Measurements from ENCODE around the gene PANX1. TPM values are rescaled to one million over a fixed set of nuclear protein-coding genes. Genes with fewer than 3 reads are reported as not detected.

The PANX1 gene
- total and polyA plus RNA-seq, 2 experiments from 2014 or later = 9.5 to 40.8 TPM

DNA sequence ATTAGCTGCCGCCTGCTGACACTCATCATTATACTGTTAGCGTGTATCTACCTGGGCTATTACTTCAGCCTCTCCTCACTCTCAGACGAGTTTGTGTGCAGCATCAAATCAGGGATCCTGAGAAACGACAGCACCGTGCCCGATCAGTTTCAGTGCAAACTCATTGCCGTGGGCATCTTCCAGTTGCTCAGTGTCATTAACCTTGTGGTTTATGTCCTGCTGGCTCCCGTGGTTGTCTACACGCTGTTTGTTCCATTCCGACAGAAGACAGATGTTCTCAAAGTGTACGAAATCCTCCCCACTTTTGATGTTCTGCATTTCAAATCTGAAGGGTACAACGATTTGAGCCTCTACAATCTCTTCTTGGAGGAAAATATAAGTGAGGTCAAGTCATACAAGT lies 51.1 kb downstream of the PANX1 start (continued):
- TF ChIP-seq, protein P1, sequence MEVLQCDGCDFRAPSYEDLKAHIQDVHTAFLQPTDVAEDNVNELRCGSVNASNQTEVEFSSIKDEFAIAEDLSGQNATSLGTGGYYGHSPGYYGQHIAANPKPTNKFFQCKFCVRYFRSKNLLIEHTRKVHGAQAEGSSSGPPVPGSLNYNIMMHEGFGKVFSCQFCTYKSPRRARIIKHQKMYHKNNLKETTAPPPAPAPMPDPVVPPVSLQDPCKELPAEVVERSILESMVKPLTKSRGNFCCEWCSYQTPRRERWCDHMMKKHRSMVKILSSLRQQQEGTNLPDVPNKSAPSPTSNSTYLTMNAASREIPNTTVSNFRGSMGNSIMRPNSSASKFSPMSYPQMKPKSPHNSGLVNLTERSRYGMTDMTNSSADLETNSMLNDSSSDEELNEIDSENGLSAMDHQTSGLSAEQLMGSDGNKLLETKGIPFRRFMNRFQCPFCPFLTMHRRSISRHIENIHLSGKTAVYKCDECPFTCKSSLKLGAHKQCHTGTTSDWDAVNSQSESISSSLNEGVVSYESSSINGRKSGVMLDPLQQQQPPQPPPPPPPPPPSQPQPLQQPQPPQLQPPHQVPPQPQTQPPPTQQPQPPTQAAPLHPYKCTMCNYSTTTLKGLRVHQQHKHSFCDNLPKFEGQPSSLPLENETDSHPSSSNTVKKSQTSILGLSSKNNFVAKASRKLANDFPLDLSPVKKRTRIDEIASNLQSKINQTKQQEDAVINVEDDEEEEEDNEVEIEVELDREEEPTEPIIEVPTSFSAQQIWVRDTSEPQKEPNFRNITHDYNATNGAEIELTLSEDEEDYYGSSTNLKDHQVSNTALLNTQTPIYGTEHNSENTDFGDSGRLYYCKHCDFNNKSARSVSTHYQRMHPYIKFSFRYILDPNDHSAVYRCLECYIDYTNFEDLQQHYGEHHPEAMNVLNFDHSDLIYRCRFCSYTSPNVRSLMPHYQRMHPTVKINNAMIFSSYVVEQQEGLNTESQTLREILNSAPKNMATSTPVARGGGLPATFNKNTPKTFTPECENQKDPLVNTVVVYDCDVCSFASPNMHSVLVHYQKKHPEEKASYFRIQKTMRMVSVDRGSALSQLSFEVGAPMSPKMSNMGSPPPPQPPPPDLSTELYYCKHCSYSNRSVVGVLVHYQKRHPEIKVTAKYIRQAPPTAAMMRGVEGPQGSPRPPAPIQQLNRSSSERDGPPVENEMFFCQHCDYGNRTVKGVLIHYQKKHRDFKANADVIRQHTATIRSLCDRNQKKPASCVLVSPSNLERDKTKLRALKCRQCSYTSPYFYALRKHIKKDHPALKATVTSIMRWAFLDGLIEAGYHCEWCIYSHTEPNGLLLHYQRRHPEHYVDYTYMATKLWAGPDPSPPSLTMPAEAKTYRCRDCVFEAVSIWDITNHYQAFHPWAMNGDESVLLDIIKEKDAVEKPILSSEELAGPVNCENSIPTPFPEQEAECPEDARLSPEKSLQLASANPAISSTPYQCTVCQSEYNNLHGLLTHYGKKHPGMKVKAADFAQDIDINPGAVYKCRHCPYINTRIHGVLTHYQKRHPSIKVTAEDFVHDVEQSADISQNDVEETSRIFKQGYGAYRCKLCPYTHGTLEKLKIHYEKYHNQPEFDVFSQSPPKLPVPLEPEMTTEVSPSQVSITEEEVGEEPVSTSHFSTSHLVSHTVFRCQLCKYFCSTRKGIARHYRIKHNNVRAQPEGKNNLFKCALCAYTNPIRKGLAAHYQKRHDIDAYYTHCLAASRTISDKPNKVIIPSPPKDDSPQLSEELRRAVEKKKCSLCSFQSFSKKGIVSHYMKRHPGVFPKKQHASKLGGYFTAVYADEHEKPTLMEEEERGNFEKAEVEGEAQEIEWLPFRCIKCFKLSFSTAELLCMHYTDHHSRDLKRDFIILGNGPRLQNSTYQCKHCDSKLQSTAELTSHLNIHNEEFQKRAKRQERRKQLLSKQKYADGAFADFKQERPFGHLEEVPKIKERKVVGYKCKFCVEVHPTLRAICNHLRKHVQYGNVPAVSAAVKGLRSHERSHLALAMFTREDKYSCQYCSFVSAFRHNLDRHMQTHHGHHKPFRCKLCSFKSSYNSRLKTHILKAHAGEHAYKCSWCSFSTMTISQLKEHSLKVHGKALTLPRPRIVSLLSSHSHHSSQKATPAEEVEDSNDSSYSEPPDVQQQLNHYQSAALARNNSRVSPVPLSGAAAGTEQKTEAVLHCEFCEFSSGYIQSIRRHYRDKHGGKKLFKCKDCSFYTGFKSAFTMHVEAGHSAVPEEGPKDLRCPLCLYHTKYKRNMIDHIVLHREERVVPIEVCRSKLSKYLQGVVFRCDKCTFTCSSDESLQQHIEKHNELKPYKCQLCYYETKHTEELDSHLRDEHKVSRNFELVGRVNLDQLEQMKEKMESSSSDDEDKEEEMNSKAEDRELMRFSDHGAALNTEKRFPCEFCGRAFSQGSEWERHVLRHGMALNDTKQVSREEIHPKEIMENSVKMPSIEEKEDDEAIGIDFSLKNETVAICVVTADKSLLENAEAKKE (CRISPR knock-in tag; IDR thresholded peaks at IDR 0.05) = no peak
- TF ChIP-seq ZNF114 (CRISPR knock-in tag; IDR thresholded peaks at IDR 0.05) (no peak), ZNF331 (CRISPR knock-in tag; IDR thresholded peaks at IDR 0.05; ENCODE audit: low read depth) (no peak)
- TF ChIP-seq, protein P2, sequence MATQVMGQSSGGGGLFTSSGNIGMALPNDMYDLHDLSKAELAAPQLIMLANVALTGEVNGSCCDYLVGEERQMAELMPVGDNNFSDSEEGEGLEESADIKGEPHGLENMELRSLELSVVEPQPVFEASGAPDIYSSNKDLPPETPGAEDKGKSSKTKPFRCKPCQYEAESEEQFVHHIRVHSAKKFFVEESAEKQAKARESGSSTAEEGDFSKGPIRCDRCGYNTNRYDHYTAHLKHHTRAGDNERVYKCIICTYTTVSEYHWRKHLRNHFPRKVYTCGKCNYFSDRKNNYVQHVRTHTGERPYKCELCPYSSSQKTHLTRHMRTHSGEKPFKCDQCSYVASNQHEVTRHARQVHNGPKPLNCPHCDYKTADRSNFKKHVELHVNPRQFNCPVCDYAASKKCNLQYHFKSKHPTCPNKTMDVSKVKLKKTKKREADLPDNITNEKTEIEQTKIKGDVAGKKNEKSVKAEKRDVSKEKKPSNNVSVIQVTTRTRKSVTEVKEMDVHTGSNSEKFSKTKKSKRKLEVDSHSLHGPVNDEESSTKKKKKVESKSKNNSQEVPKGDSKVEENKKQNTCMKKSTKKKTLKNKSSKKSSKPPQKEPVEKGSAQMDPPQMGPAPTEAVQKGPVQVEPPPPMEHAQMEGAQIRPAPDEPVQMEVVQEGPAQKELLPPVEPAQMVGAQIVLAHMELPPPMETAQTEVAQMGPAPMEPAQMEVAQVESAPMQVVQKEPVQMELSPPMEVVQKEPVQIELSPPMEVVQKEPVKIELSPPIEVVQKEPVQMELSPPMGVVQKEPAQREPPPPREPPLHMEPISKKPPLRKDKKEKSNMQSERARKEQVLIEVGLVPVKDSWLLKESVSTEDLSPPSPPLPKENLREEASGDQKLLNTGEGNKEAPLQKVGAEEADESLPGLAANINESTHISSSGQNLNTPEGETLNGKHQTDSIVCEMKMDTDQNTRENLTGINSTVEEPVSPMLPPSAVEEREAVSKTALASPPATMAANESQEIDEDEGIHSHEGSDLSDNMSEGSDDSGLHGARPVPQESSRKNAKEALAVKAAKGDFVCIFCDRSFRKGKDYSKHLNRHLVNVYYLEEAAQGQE (IDR thresholded peaks at IDR 0.05; ENCODE audit: unreplicated experiment) = no peak

DNA sequence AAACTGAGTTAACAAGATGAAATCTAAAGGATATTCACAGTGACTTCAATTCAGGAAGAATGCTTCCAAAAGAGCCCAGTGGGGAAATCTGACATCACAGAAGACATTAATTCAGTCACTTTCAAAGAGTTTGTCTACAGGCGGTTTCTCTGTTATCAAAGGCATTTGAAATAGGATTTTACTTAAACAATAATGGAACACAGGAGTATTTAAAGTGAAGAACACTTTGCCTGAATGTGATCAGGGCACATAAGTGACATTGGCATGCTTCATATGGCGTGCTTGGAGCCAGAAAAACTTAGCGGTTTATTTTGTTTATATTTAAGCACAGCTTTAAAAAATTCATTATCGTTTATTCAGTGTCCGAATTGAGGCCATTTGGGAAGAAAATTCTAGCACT lies 52.9 kb downstream of the PANX1 start:
- Mint-ChIP-seq H3K27me3 (ENCODE audit: insufficient read depth, low read depth, poor library complexity) (peaks cover 4% of the 10 kb centered on the region), H3K27ac (no peak overlapping the region), H3K9me3 (no peaks in the 10 kb centered on the region), H3K4me1 (peaks cover 11% of the 10 kb centered on the region), H3K36me3 (ENCODE audit: low read depth) (peaks cover 53% of the 10 kb centered on the region), H3K4me3 (no peak overlapping the region)
- Histone ChIP-seq H3K4me2 (no peak overlapping the region), H3K4me3 (no peak overlapping the region), H2AFZ (no peak overlapping the region), H3K9me2 (ENCODE audit: insufficient read depth) (no peaks in the 10 kb centered on the region), H3K79me2 (replicated peaks; ENCODE audit: insufficient read depth) (peaks cover 36% of the 10 kb centered on the region), H3K27ac (ENCODE audit: low read depth) (no peak overlapping the region), H3K36me3 (ENCODE audit: insufficient read depth) (peaks cover 14% of the 10 kb centered on the region), H3K4me1 (ENCODE audit: insufficient read depth) (peaks cover 7% of the 10 kb centered on the region; the same call in 1 of the 2 replicates), H4K20me1 (replicated peaks; ENCODE audit: insufficient read depth) (peaks cover 30% of the 10 kb centered on the region), H3F3A (replicated peaks; ENCODE audit: low read depth) (no peaks in the 10 kb centered on the region), H3K27me3 (ENCODE audit: insufficient read depth) (no peaks in the 10 kb centered on the region)
- DNase-seq (ENCODE audit: low spot score) (no peak), ATAC-seq (no peak)
- no peak for TF ChIP-seq POLR2AphosphoS5 (IDR thresholded peaks at IDR 0.05; ENCODE audit: low read depth)
- TF ChIP-seq JUNB (IDR thresholded peaks at IDR 0.05; ENCODE audit: unreplicated experiment) = no peak
- TF ChIP-seq NANOG (IDR thresholded peaks at IDR 0.05; ENCODE audit: borderline replicate concordance) = no peak
- TF ChIP-seq, protein P1 (CRISPR knock-in tag; IDR thresholded peaks at IDR 0.05) = no peak

Measured in GM23338 (cell line).